Activated CD4-positive, alpha-beta T cell treated with anti-CD3 and anti-CD28 coated beads, Interleukin-2, amount 10 ng/mL, durations not matched to agents 7 days and 5 days (primary cell): ENCODE results near the gene ADARB1. TPM values are rescaled to one million over a fixed set of nuclear protein-coding genes. Genes with fewer than 3 reads are reported as not detected.
A peak's percentile ranks its signal among the peaks of the same experiment; 100 is the strongest.
"Not testable (repeated sequence)": the region's sequence is repeated elsewhere in the genome, so short reads cannot be mapped to it uniquely, and the experiment has no call there.

Experiments used
- CTCF ChIA-PET: fragments of 350-600 bp; sonication (Branson Sonifier 250); formaldehyde crosslinking; loops from one replicate; lab custom pipeline; 2021; ENCODE audit warnings: antibody characterized with exemption; lab: Charles Lee
- POLR2A ChIA-PET: fragments of 350-600 bp; sonication (Branson Sonifier 250); formaldehyde crosslinking; loops from one replicate; lab custom pipeline; 2021; ENCODE audit warnings: antibody characterized with exemption; lab: Charles Lee
- DNase-seq: peaks from one replicate; pipeline ENCODE4 v3.0.0-alpha.2; 2020
- H3K27ac Mint-ChIP-seq: one replicate; pipeline ENCODE4 v1.8.0; 2021; ENCODE audit warnings: mild to moderate bottlenecking, moderate library complexity, mixed read lengths
- H3K27me3 Mint-ChIP-seq: one replicate; pipeline ENCODE4 v1.8.0; 2021; ENCODE audit warnings: mixed read lengths
- H3K36me3 Mint-ChIP-seq: one replicate; pipeline ENCODE4 v1.8.0; 2021; ENCODE audit warnings: low read depth, mixed read lengths
- H3K4me1 Mint-ChIP-seq: one replicate; pipeline ENCODE4 v1.8.0; 2021; ENCODE audit warnings: mixed read lengths
- H3K4me3 Mint-ChIP-seq: one replicate; pipeline ENCODE4 v1.8.0; 2021; ENCODE audit warnings: mild to moderate bottlenecking, moderate library complexity, mixed read lengths
- H3K9me3 Mint-ChIP-seq: one replicate; pipeline ENCODE4 v1.8.0; 2021; ENCODE audit warnings: mixed read lengths
- total RNA-seq, 2 experiments: library from RNA; stranded (reverse); gene quantifications; one replicate each; pipeline ENCODE4 v1.2.3, GENCODE V29; 2021

Gene ADARB1
- total RNA-seq, 2 experiments from 2014 or later = 43.3 to 45.4 TPM

DNA sequence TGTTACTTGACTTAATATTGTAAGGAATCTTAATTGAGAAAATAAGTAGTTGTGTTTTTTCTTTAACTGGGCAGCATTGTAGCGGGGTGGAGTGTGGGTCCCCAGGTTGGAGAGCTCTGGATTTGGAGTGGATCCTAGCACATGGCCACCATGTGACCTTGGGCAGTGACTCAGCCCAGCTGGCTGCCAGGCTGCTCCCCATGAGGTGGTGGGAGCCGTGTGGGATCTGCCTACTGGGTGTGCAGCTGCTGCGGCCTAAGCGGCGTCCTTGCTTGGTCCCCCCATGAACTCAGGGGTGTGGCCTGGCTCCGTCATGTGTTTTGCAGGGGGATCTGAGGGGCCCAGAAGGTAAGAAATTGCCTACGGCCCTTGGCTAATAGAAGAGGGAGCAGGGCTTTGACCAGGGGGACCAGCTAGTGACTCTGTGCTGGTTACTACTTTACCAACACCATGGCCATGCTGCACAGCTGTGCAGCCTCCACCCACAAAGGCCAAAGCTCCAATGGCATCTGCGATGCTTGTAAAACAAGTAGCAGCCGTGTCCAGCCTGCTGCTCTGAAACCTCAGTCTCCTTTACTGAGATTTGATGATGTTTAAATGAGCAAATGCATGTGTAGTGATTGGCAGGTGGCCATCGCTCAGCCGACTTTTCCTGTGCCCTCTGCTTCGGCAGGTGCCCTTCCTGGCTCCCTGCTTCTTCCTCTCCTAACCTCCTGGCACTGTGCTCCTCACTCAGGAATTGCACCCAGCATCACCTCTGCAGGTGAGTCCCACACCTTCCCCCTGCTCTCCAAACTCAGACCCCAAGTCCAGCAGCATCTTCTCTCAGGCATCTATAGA lies 68.3 kb downstream of the ADARB1 start:
- Mint-ChIP-seq H3K9me3 (no peaks in the 10 kb centered on the region), H3K4me1 (peaks cover 6% of the 10 kb centered on the region), H3K27ac (no peak overlapping the region), H3K4me3 (no peak overlapping the region), H3K27me3 (no peaks in the 10 kb centered on the region), H3K36me3 (no peaks in the 10 kb centered on the region)
- DNase-seq = no peak
- ChIA-PET POLR2A (no interaction called here), CTCF (interaction anchor here (2.2 to 6.5 kb wide), 2 partner anchors 15 to 150 kb away, joined by 6 to 81 read pairs; no protein-coding TSS in a partner anchor)

DNA sequence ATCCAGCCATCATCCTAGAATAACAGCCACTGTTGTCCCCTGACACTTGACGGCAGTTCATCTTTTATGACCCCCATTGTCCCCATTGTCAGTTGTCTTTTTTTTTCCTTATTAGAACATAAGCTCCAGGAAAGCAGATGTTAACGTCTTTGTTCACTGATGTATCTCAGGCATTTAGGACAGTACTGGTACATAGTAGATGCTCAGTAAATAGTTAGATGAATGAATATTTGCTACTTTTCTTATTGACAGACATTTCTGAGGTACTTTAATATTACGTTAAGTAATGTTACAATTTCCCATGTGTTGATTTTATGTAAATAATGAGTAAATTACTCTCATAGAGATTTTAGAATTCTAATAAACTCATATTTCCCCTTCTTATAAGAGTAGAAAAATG lies 69.5 kb downstream of the ADARB1 start:
- no peaks in the 10 kb centered on the region for H3K36me3 Mint-ChIP-seq

DNA sequence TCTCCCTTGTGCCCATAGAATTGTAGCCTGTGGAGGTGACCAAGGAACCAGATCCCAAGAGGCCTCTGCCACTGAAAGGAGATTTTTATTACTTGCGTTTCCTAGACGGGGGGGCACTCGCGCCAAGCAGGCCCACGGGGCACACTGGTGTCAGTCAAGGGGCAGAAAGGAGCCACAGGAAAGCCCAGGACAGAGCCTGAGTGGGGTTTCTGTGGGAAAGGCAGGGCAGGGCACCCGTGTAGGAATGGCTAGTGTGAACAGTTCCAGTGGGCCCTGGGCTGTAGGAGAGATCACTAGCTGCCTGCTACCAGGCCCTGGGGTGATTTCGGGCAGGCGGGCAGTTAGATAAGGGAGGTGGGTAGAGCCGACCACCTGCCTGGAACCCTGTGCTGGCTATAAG lies 70.8 kb downstream of the ADARB1 start:
- POLR2A ChIA-PET = no interaction called here

More for the DNA sequence above, 69.5 kb downstream of the ADARB1 start:
- H3K4me3 Mint-ChIP-seq = no peak overlapping the region
- POLR2A ChIA-PET = no interaction called here
- DNase-seq = no peak
- H3K4me1 Mint-ChIP-seq = peaks cover 6% of the 10 kb centered on the region
- no peaks in the 10 kb centered on the region for H3K27me3 Mint-ChIP-seq
- CTCF ChIA-PET = no interaction called here
- H3K9me3 Mint-ChIP-seq = no peaks in the 10 kb centered on the region
- no peak overlapping the region for H3K27ac Mint-ChIP-seq

DNA sequence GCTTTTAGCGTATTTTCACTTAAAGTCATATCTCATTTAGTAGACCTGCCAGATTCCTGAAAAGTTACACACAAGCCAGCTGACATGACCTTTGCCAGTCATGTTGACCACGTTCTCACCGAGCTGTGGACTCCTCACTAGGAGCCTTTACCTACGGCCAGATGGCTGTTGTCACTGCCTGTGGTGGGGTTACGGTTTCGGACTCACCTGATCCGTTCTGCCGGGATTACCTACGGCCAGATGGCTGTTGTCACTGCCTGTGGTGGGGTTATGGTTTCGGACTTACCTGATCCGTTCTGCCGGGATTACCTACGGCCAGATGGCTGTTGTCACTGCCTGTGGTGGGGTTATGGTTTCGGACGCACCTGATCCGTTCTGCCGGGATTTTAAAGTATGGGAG lies 71.5 kb downstream of the ADARB1 start:
- POLR2A ChIA-PET, H3K36me3 Mint-ChIP-seq, DNase-seq, H3K27ac Mint-ChIP-seq, H3K4me1 Mint-ChIP-seq, H3K4me3 Mint-ChIP-seq, H3K27me3 Mint-ChIP-seq, H3K9me3 Mint-ChIP-seq: not testable (repeated sequence)
- CTCF ChIA-PET = interaction anchor here (0.8 kb wide), 1 partner anchor 9 kb away, joined by 4 read pairs; no protein-coding TSS in a partner anchor

More for the DNA sequence above, 70.8 kb downstream of the ADARB1 start:
- CTCF ChIA-PET = interaction anchor here (0.8 kb wide), 1 partner anchor 8 kb away, joined by 4 read pairs; no protein-coding TSS in a partner anchor
- Mint-ChIP-seq H3K27me3 (no peaks in the 10 kb centered on the region), H3K4me1 (peaks cover 4% of the 10 kb centered on the region), H3K4me3 (no peak overlapping the region), H3K27ac (no peak overlapping the region), H3K36me3 (no peaks in the 10 kb centered on the region), H3K9me3 (no peaks in the 10 kb centered on the region)
- DNase-seq = no peak

DNA sequence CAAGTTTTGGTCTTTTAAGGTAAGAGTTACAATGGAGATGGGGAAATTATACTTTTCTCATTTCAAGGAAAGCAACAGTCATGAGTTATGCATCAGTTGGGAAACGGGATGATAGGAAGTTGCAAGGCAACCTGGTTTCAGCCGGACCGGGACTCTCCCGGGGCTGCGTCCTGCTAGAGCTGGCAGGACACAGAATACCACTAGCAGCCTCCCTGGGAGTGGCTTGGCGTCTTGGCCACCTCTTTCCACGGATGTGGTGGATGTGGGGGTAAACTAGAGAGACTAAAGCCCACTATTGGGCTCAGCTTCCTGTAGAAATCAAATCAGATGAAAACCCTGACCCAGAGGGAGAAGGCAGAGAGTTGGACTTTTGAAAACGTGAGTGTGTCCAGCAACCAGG lies 71.9 kb downstream of the ADARB1 start:
- no peaks in the 10 kb centered on the region for H3K36me3 Mint-ChIP-seq
- H3K27me3 Mint-ChIP-seq = no peaks in the 10 kb centered on the region
- H3K9me3 Mint-ChIP-seq = no peaks in the 10 kb centered on the region
- ChIA-PET CTCF (no interaction called here), POLR2A (no interaction called here)
- no peak for DNase-seq
- no peak overlapping the region for H3K27ac Mint-ChIP-seq
- no peak overlapping the region for H3K4me3 Mint-ChIP-seq
- peaks cover 8% of the 10 kb centered on the region for H3K4me1 Mint-ChIP-seq

DNA sequence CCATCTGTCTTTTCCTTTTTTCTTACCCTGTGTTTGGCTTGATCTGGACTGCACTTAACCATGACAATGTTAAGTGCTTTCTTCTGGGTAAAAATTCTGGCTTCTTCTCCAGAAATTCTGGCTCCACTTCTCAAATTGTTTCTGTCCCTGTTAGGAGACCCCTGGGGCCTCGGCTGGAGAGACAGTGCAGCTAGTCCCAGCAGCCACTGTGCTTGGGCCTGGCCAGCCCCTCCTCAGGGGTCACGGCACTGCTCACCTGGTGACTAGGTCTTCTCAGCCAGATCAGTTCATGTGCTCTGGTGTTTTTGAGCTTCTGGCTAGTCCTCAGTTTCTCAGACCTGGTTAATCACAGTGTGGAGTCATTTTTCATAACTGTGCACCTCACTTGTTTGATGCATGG lies 72.4 kb downstream of the ADARB1 start:
- ChIA-PET POLR2A (no interaction called here), CTCF (no interaction called here)
- no peak for DNase-seq
- no peak overlapping the region for H3K27ac Mint-ChIP-seq
- no peaks in the 10 kb centered on the region for H3K27me3 Mint-ChIP-seq
- H3K36me3 Mint-ChIP-seq = no peaks in the 10 kb centered on the region
- H3K9me3 Mint-ChIP-seq = no peaks in the 10 kb centered on the region
- H3K4me1 Mint-ChIP-seq = peaks cover 13% of the 10 kb centered on the region
- H3K4me3 Mint-ChIP-seq = no peak overlapping the region

DNA sequence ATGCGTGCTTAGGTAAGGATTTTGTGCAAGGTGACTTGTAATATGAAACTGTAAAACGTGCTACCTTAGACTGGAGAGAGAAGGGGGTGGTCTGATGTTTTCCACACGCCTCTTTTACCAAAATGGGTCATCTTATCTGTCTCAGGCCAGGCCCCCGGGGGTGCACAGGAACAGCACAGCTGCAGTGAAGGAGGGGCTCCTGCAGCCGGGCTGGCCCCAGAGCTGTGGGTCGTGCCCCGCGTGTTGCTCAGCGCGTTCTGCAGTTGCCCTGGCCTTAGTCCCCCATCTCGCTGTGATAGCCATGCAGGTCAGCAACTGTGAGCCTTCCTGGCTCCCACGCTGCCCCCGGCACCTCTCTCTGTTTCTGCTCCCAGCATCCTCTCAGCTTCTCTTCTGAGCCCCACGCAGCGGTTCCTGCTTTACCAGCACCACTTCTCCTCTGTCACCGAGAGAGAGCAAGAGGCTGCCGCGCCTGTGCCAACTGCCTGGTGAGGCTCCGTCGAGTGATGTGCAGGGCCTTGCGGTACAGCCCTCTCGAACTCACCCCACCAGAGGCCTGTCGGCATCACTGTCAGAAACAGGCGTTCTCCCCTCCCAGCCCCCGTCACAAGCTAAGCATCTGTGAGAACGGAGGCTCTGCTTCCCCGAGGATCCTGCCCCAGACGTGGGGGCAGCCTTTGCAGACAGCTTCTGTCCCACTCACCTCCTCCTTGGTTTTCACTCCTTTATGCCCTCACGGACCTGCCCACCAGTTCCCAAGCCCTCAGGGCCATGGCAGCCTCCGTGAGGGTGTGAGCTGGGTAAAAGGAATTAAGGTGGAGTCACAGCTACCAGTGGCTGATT lies 73.3 kb downstream of the ADARB1 start:
- no peak overlapping the region for H3K4me3 Mint-ChIP-seq
- no peak overlapping the region for H3K27ac Mint-ChIP-seq
- H3K36me3 Mint-ChIP-seq = no peaks in the 10 kb centered on the region
- no peaks in the 10 kb centered on the region for H3K27me3 Mint-ChIP-seq
- no peaks in the 10 kb centered on the region for H3K9me3 Mint-ChIP-seq
- no peak for DNase-seq
- CTCF ChIA-PET = interaction anchor here (0.6 kb wide), 1 partner anchor 18 kb away, joined by 3 read pairs; no protein-coding TSS in a partner anchor
- POLR2A ChIA-PET = no interaction called here
- peaks cover 22% of the 10 kb centered on the region for H3K4me1 Mint-ChIP-seq

DNA sequence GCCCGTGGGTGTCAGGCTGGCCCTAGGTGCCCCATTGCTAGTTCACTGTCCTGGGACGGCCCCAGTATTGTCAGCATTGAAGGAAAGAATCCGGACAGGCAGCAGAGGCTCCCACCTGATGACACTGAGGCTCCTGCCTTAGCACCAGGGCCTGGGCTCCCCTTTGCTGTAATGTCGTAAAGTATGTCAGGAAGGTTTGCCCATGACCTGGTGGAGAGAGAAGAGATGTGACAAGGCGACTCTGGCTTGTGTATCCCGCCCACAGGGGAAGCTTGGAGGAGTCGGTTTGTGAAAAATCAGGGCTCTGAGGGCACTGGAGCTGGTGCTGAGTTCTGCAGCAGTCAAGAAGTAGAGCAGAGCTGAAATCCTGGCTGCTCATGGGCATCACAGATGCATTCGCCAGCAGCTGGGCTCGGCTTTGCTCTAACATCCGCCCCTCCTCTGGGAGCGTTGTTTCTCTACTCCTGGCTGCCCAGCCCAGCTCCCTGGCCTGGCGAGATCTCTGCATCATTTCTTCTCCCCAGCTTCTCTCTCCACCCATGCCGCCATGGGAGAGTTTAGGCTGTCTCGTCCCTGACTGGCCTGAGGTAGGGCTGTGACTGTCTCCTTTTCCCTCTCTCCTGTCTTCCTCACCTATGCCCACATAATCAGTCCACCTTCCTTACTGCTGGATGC lies 74.1 kb downstream of the ADARB1 start:
- no peak overlapping the region for H3K4me3 Mint-ChIP-seq
- DNase-seq = peak; percentile 4
- peaks cover 29% of the 10 kb centered on the region for H3K4me1 Mint-ChIP-seq
- H3K36me3 Mint-ChIP-seq = no peaks in the 10 kb centered on the region
- no peaks in the 10 kb centered on the region for H3K9me3 Mint-ChIP-seq
- POLR2A ChIA-PET = no interaction called here
- H3K27me3 Mint-ChIP-seq = no peaks in the 10 kb centered on the region
- CTCF ChIA-PET = interaction anchor here (0.6 to 0.7 kb wide), 2 partner anchors 10 to 19 kb away, joined by 3 read pairs; no protein-coding TSS in a partner anchor
- no peak overlapping the region for H3K27ac Mint-ChIP-seq

DNA sequence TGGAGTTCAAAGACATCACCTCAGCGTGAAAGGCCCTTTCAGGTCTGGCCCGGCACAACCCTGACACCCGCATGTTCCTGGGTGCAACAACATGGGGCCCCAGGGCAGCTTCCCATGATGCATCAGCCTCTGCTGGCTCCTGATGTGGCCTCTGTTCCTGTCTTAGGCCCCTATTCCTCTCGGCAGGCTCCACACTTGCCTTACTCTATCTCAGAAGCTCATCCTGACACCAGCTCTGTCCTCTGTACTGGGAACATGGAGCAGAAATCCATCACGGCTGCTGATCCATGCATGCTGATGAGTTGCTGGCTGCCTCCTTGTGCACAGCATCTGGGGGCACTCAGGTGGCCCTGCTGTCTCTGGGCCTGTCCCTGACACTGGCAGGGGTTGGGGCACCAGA lies 74.6 kb downstream of the ADARB1 start:
- Mint-ChIP-seq H3K4me1 (peaks cover 35% of the 10 kb centered on the region), H3K36me3 (no peaks in the 10 kb centered on the region), H3K9me3 (no peaks in the 10 kb centered on the region), H3K4me3 (no peak overlapping the region), H3K27me3 (no peaks in the 10 kb centered on the region), H3K27ac (no peak overlapping the region)
- ChIA-PET POLR2A (no interaction called here), CTCF (interaction anchor here (0.7 kb wide), 1 partner anchor 11 kb away, joined by 3 read pairs; no protein-coding TSS in a partner anchor)
- DNase-seq = no peak

DNA sequence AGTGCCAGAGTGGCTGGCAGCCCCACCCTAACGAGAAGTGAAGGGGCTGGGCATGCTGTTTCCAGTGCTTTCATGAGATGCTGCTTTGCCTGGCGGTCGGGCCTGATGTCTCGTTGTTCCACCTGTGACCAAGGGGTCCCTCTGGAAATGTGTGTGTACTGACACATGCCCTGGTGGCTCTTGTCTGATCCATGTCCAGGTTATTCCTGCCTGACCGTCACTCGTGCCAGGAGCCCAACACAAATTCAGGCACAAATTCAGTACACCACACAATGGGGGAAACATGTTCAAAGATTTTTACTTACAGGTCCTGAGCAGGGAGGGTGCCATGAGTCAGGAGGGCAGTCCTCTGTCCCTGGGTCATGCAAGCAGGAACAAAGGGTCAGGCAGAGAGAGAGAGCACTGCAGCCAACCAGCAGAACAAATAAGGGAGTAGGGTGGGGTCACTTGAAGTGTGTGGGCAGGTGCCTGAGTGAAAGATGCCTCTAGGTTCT lies 76.3 kb downstream of the ADARB1 start:
- Mint-ChIP-seq H3K27ac (no peak overlapping the region), H3K4me3 (no peak overlapping the region), H3K36me3 (peaks cover 6% of the 10 kb centered on the region), H3K27me3 (no peaks in the 10 kb centered on the region), H3K9me3 (no peaks in the 10 kb centered on the region), H3K4me1 (peaks cover 48% of the 10 kb centered on the region)
- ChIA-PET POLR2A (no interaction called here), CTCF (interaction anchor here (0.6 to 0.7 kb wide), 2 partner anchors 28 to 202 kb away, joined by 3 to 5 read pairs; no protein-coding TSS in a partner anchor)
- DNase-seq = peak; percentile 4

DNA sequence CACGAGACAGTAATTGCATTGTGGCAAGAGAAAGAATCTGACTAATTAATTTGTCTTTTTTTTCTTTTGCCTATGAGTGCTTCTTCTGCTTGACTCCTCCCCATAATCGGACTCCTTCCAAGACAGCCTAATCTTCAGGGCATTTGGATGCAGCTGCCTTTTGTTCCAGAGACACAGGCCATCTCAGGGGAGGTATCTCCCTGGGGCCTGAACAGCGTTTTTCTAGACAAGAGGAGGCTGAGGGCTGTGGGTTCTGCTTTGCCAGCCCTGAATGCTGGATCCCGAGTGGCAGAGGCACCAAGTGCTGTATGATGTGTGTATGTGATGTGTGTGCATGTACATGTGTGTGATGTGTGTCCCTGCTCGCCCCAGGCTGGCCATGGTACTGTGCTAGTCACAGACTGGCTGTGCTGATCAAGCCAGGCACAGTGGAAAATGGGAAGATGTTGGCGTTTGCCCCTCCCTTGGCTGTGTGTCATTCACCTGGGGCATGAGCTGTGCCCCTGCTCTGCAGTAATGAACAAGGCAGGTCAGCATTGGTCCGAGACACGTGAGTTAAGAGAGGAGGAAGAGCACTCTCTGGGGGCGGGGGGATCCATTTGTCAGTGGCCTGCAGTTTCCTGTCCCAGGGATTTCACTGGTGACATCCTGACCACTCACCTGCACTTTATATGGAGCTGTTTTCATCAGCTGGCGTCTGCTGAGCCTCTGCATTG lies 77.2 kb downstream of the ADARB1 start:
- no peak for DNase-seq
- H3K36me3 Mint-ChIP-seq = peaks cover 6% of the 10 kb centered on the region
- H3K27me3 Mint-ChIP-seq = no peaks in the 10 kb centered on the region
- no peak overlapping the region for H3K4me3 Mint-ChIP-seq
- no peaks in the 10 kb centered on the region for H3K9me3 Mint-ChIP-seq
- peaks cover 48% of the 10 kb centered on the region for H3K4me1 Mint-ChIP-seq
- H3K27ac Mint-ChIP-seq = peak overlapping the region; percentile 74
- CTCF ChIA-PET = interaction anchor here (0.9 to 1.0 kb wide), 2 partner anchors 27 to 285 kb away, joined by 3 to 4 read pairs; no protein-coding TSS in a partner anchor
- POLR2A ChIA-PET = no interaction called here
